Dendritic cell treated with granulocyte-macrophage colony-stimulating factor and Interleukin-4, amounts not matched to agents 40 ng/mL and 50 ng/mL, for 4 days (primary cell): ENCODE measurements around the gene DOHH.
A peak's percentile ranks its signal among the peaks of the same experiment; 100 is the strongest.
"Not testable (repeated sequence)": the region's sequence is repeated elsewhere in the genome, so short reads cannot be mapped to it uniquely, and the experiment has no call there.

Experiments
- H3K27ac Mint-ChIP-seq: one replicate; pipeline ENCODE4 v1.8.0; 2022; ENCODE audit warnings: mild to moderate bottlenecking, mixed read lengths
- H3K27me3 Mint-ChIP-seq: one replicate; pipeline ENCODE4 v1.8.0; 2022; ENCODE audit warnings: mild to moderate bottlenecking, mixed read lengths
- H3K36me3 Mint-ChIP-seq: one replicate; pipeline ENCODE4 v1.8.0; 2022; ENCODE audit warnings: low read depth, mixed read lengths
- H3K4me1 Mint-ChIP-seq: one replicate; pipeline ENCODE4 v1.8.0; 2022; ENCODE audit warnings: low read depth, mixed read lengths
- H3K4me3 Mint-ChIP-seq: one replicate; pipeline ENCODE4 v1.8.0; 2022; ENCODE audit warnings: mild to moderate bottlenecking, moderate library complexity, mixed read lengths
- H3K9me3 Mint-ChIP-seq: one replicate; pipeline ENCODE4 v1.8.0; 2022; ENCODE audit warnings: mixed read lengths
- intact Hi-C: fragments of 100-400 bp; cut with micrococcal nuclease; formaldehyde crosslinking; loops from one replicate; pipeline ENCODE4 v1.15.0; 2022

DOHH gene

GRCh38 chr19:3452942-3453214 lies 47.6 kb downstream of the DOHH start:
- H3K27me3 Mint-ChIP-seq, intact Hi-C loops, H3K4me3 Mint-ChIP-seq, H3K4me1 Mint-ChIP-seq, H3K27ac Mint-ChIP-seq, H3K9me3 Mint-ChIP-seq: not testable (repeated sequence)
- H3K36me3 Mint-ChIP-seq: peaks cover 98% of the 10 kb centered on the region

- no peak overlapping the region for H3K4me3 Mint-ChIP-seq
- peaks cover 100% of the 10 kb centered on the region for H3K36me3 Mint-ChIP-seq
- no peaks in the 10 kb centered on the region for H3K27me3 Mint-ChIP-seq
- H3K27ac Mint-ChIP-seq: no peak overlapping the region
- no peaks in the 10 kb centered on the region for H3K9me3 Mint-ChIP-seq
- intact Hi-C loops: no loop called here
- peaks cover 5% of the 10 kb centered on the region for H3K4me1 Mint-ChIP-seq
These were observed 48.1 kb downstream of the DOHH start for GRCh38 chr19:3452171-3452941.

GRCh38 chr19:3451451-3451866 lies 49.0 kb downstream of the DOHH start:
- no peaks in the 10 kb centered on the region for H3K4me1 Mint-ChIP-seq
- no peaks in the 10 kb centered on the region for H3K9me3 Mint-ChIP-seq
- peak overlapping the region; percentile 5 for H3K27ac Mint-ChIP-seq
- no peaks in the 10 kb centered on the region for H3K27me3 Mint-ChIP-seq
- H3K36me3 Mint-ChIP-seq: peaks cover 99% of the 10 kb centered on the region
- intact Hi-C loops: no loop called here
- no peak overlapping the region for H3K4me3 Mint-ChIP-seq

- H3K9me3 Mint-ChIP-seq: no peaks in the 10 kb centered on the region
- H3K4me1 Mint-ChIP-seq: no peaks in the 10 kb centered on the region
- intact Hi-C loops: no loop called here
- peak overlapping the region; percentile 5 for H3K27ac Mint-ChIP-seq
- H3K4me3 Mint-ChIP-seq: no peak overlapping the region
- peaks cover 99% of the 10 kb centered on the region for H3K36me3 Mint-ChIP-seq
- no peaks in the 10 kb centered on the region for H3K27me3 Mint-ChIP-seq
These were observed 49.6 kb downstream of the DOHH start for GRCh38 chr19:3450796-3451411.

- intact Hi-C loops: no loop called here
- Mint-ChIP-seq H3K27me3 (no peaks in the 10 kb centered on the region), H3K27ac (no peak overlapping the region), H3K4me3 (no peak overlapping the region), H3K9me3 (no peaks in the 10 kb centered on the region), H3K36me3 (peaks cover 99% of the 10 kb centered on the region), H3K4me1 (peaks cover 7% of the 10 kb centered on the region)
These were observed 51.7 kb downstream of the DOHH start for GRCh38 chr19:3448616-3449334.

GRCh38 chr19:3446657-3447056 lies 53.8 kb downstream of the DOHH start:
- H3K9me3 Mint-ChIP-seq, H3K4me1 Mint-ChIP-seq, H3K4me3 Mint-ChIP-seq, H3K27me3 Mint-ChIP-seq, H3K27ac Mint-ChIP-seq, intact Hi-C loops: not testable (repeated sequence)
- peaks cover 99% of the 10 kb centered on the region for H3K36me3 Mint-ChIP-seq

GRCh38 chr19:3444695-3445234 lies 55.7 kb downstream of the DOHH start:
- Mint-ChIP-seq H3K9me3 (no peaks in the 10 kb centered on the region), H3K36me3 (peaks cover 99% of the 10 kb centered on the region), H3K27me3 (no peaks in the 10 kb centered on the region), H3K4me3 (no peak overlapping the region), H3K4me1 (peaks cover 11% of the 10 kb centered on the region), H3K27ac (no peak overlapping the region)
- intact Hi-C loops: no loop called here

GRCh38 chr19:3443840-3444694 lies 56.4 kb downstream of the DOHH start:
- no peak overlapping the region for H3K27ac Mint-ChIP-seq
- peaks cover 12% of the 10 kb centered on the region for H3K4me1 Mint-ChIP-seq
- intact Hi-C loops: no loop called here
- H3K36me3 Mint-ChIP-seq: peaks cover 94% of the 10 kb centered on the region
- H3K27me3 Mint-ChIP-seq: no peaks in the 10 kb centered on the region
- H3K9me3 Mint-ChIP-seq: no peaks in the 10 kb centered on the region
- no peak overlapping the region for H3K4me3 Mint-ChIP-seq

- Mint-ChIP-seq H3K27ac (no peak overlapping the region), H3K27me3 (no peaks in the 10 kb centered on the region), H3K4me3 (no peak overlapping the region), H3K9me3 (no peaks in the 10 kb centered on the region), H3K36me3 (peaks cover 94% of the 10 kb centered on the region), H3K4me1 (peaks cover 12% of the 10 kb centered on the region)
- intact Hi-C loops: no loop called here
These were observed 57.9 kb downstream of the DOHH start for GRCh38 chr19:3442487-3443071.

GRCh38 chr19:3441986-3442329 lies 58.5 kb downstream of the DOHH start:
- intact Hi-C loops: no loop called here

GRCh38 chr19:3441089-3441985 lies 59.1 kb downstream of the DOHH start:
- no peaks in the 10 kb centered on the region for H3K27me3 Mint-ChIP-seq
- intact Hi-C loops: no loop called here
- H3K36me3 Mint-ChIP-seq: peaks cover 95% of the 10 kb centered on the region
- H3K4me1 Mint-ChIP-seq: peaks cover 12% of the 10 kb centered on the region
- H3K9me3 Mint-ChIP-seq: no peaks in the 10 kb centered on the region
- peak overlapping the region; percentile 20 for H3K27ac Mint-ChIP-seq
- no peak overlapping the region for H3K4me3 Mint-ChIP-seq

More at GRCh38 chr19:3441986-3442329, 58.5 kb downstream of the DOHH start:
- Mint-ChIP-seq H3K4me3 (no peak overlapping the region), H3K36me3 (peaks cover 94% of the 10 kb centered on the region), H3K27me3 (no peaks in the 10 kb centered on the region), H3K27ac (no peak overlapping the region), H3K9me3 (no peaks in the 10 kb centered on the region), H3K4me1 (peaks cover 12% of the 10 kb centered on the region)
